ENCODE data around the gene ZNF710. TPM values are rescaled to one million over a fixed set of nuclear protein-coding genes. Genes with fewer than 3 reads are reported as not detected.

Gene ZNF710
- total RNA-seq, 1 experiment from 2014 or later: 40.7 TPM

- H3K4me1 Mint-ChIP-seq: peaks cover 52 to 60% of the 10 kb centered on the region in 2 experiments
- no peak overlapping the region for H3T11ph ChIP-seq (ENCODE audit: low read length)
- peaks cover 19% of the 10 kb centered on the region; the same call in 1 of the 2 replicates for H3K4me1 ChIP-seq (ENCODE audit: insufficient read depth, low read length)
Observed at GRCh38 chr15:90058775-90059174, 57.7 kb downstream of the ZNF710 start.

More at GRCh38 chr15:90058775-90059174, 57.7 kb downstream of the ZNF710 start:
- Histone ChIP-seq H3K14ac (ENCODE audit: insufficient read depth, low read length) (peak overlapping the region; percentile 27; the same call in 1 of the 2 replicates), H4K91ac (ENCODE audit: insufficient read length, low read depth, low read length) (no peak overlapping the region), H3K9me3 (ENCODE audit: control insufficient read depth, low read depth, low read length) (no peaks in the 10 kb centered on the region), H2AFZ (ENCODE audit: low read length) (no peak overlapping the region), H3K79me2 (ENCODE audit: insufficient read depth, low read length) (no peaks in the 10 kb centered on the region), H2BK15ac (ENCODE audit: low read depth, low read length) (no peak overlapping the region), H3K56ac (ENCODE audit: insufficient read length, low read depth, low read length) (no peak overlapping the region), H3K27ac (ENCODE audit: insufficient read length, low read depth, low read length) (no peak overlapping the region), H3K4me2 (ENCODE audit: insufficient read depth, insufficient read length, low read length) (no peak overlapping the region), H4K5ac (ENCODE audit: insufficient read length, low read depth, low read length) (no peak overlapping the region), H2BK12ac (ENCODE audit: insufficient read length, low read depth, low read length) (no peak overlapping the region), H3K23me2 (ENCODE audit: insufficient read length, low read depth, low read length, poor library complexity, severe bottlenecking) (no peaks in the 10 kb centered on the region), H3K4ac (ENCODE audit: low read depth, low read length) (no peak overlapping the region), H3K18ac (ENCODE audit: insufficient read length, low read depth, low read length) (peak overlapping the region; percentile 38), H3K27me3 (ENCODE audit: insufficient read depth, low read length) (no peaks in the 10 kb centered on the region), H2BK20ac (ENCODE audit: low read depth, low read length, poor library complexity, severe bottlenecking) (no peak overlapping the region), H4K20me1 (ENCODE audit: control insufficient read depth, insufficient read depth, insufficient read length) (peaks cover 2% of the 10 kb centered on the region), H4K8ac (replicated peaks; ENCODE audit: insufficient read length, low read depth, low read length) (no peak overlapping the region), H2AK5ac (ENCODE audit: insufficient read length, low read length) (no peak overlapping the region), H2BK120ac (ENCODE audit: low read depth, low read length, poor library complexity, severe bottlenecking) (no peak overlapping the region), H3K23ac (ENCODE audit: insufficient read length, low read depth, low read length) (no peak overlapping the region), H2BK5ac (ENCODE audit: insufficient read length, low read length) (peak overlapping the region; percentile 65), H3K9ac (ENCODE audit: extremely low read depth, insufficient read length, low read length) (no peak overlapping the region), H3K79me1 (ENCODE audit: insufficient read depth, low read depth, low read length, poor library complexity, severe bottlenecking) (no peaks in the 10 kb centered on the region)
- Mint-ChIP-seq H3K36me3 (ENCODE audit: insufficient read depth in 1 of 3, low read depth in 3 of 3) (0 out of 7 replicates have a peak, but pooled peaks cover 0 to 4% (median 0%) of the 10 kb centered on the region in 3 experiments), H3K4me3 (no peak overlapping the region), H3K9me3 (no peaks in the 10 kb centered on the region; a peak in 1 of 5 replicates), H3K27me3 (ENCODE audit: low read depth) (no peaks in the 10 kb centered on the region), H3K27ac (peak overlapping the region in 2 of 3 experiments; percentile 86 to 95; a peak in 5 of 7 replicates)
- DNase-seq: no peak
- no peak for TF ChIP-seq CTCF (conservative IDR thresholded peaks at IDR 0.05)
- WGBS (ENCODE audit: extremely low coverage, insufficient read length, low lambda C conversion rate): no CpG with 5 or more reads among the region's 5 CpGs
